Psoas muscle (tissue), 8 donors: Measurements from ENCODE around the gene SMO. TPM values are rescaled to one million over a fixed set of nuclear protein-coding genes. Genes with fewer than 3 reads are reported as not detected.

Source experiments
- ATAC-seq, 4 donors: fragments of 200-7000 bp; cut with Tn5 transposase; one replicate each; pipeline ENCODE4 v1.9.1; 2020; ENCODE audit warnings: moderate library complexity in 3 of 4, mild to moderate bottlenecking in 2 of 4
- DNase-seq, 2 donors: peaks; one replicate each; pipeline ENCODE4 v3.0.0-alpha.2; 2020
- H3K27ac ChIP-seq: fragments of 200-600 bp; one replicate; pipeline ENCODE4 v1.8.0; 2022
- H3K27me3 ChIP-seq, 3 donors: fragments of 200-600 bp in 1 of 3; one replicate each; pipeline versions ENCODE4 v1.6.1 to v1.8.0; 2013 to 2022; ENCODE audit warnings: low read length in 2 of 3, mild to moderate bottlenecking in 2 of 3, moderate library complexity in 1 of 3; ENCODE audit not compliant: insufficient read depth in 3 of 3
- H3K36me3 ChIP-seq, 2 donors: fragments of 200-600 bp in 1 of 2; one replicate each; pipeline versions ENCODE4 v1.6.1 to v1.8.0; 2013 to 2022; ENCODE audit warnings: low read depth in 1 of 2, mild to moderate bottlenecking in 1 of 2, moderate library complexity in 1 of 2; ENCODE audit not compliant: insufficient read depth in 1 of 2
- H3K4me1 ChIP-seq: fragments of 200-600 bp; one replicate; pipeline ENCODE4 v1.8.0; 2022
- H3K4me3 ChIP-seq: fragments of 200-600 bp; one replicate; pipeline ENCODE4 v1.8.0; 2022; ENCODE audit warnings: mild to moderate bottlenecking
- H3K9me3 ChIP-seq: fragments of 200-600 bp; one replicate; pipeline ENCODE4 v1.8.0; 2022
- CTCF ChIP-seq: fragments of 200-600 bp; IDR thresholded peaks from one replicate; pipeline ENCODE4 v1.8.0; 2022; ENCODE audit warnings: antibody characterized with exemption
- WGBS, 3 donors: extraction: QIAGEN DNeasy Blood & Tissue Kit; methylation state at CpG; one replicate each; pipeline versions ENCODE4 v1.1.6 to v1.1.7; 2013; 5-methylcytosine and 5-hydroxymethylcytosine counted together
- intact Hi-C, 2 donors: fragments of 100-400 bp; cut with DNase I; formaldehyde crosslinking; loops; one replicate each; pipeline versions ENCODE4 v1.11.0 to v1.14.2; 2022
- polyA plus RNA-seq, 3 donors: library from polyadenylated mRNA; stranded (reverse); fragments of 200-250 nt; gene quantifications; one replicate each; pipeline ENCODE4 v1.2.3, GENCODE V29; 2013
- total RNA-seq, 4 donors: library from RNA; stranded (reverse); fragmentation: NEBNext Ultra II Directional in 2 of 4; extraction: Animal tissue kit (Norgen Biotek cat#: 25700) in 2 of 4; gene quantifications; one replicate each; pipeline versions ENCODE4 v1.2.1 to v1.2.4, GENCODE V29; 2021 to 2023
- donor health status: healthy with polysubstance abuse.
- donor health status: DM: no; HTN: no; CAD: no; lungs with moderate emphysema.
- donor health status: Bipolar disorder and iron deficiency.
- donor health status: healthy.
- donor health status: DM: yes; HTN: yes; CAD: no.
- donor health status: DM: no; HTN: no; CAD: no.
- donor health status: DM: no; HTN: no; CAD: no.
- donor health status: DM: yes; HTN: yes; CAD: no.

SMO gene
- total and polyA plus RNA-seq, 7 donors = 0.52 to 6.0 (median 1.4) TPM

DNA sequence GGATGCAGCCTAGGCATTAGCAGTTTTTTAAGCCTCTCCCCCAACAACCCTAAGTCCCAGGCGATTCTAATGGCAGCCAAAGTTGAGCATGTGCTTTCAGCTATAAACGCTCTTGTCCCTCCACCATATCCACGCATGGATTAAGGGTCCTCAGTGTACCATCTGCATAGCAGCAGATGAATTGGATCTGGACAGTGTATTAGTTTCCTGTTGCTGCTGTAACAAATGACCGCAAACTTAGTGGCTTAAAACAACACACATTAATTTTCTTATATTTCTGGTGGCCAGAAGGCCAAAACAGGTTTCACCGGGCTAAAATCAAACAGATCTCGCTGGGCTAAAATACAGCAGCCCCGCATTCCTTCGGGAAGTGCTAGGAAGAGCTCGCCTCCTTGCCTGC lies 30.8 kb upstream of the SMO start:
- Histone ChIP-seq H3K36me3 (no peaks in the 10 kb centered on the region), H3K9me3 (no peaks in the 10 kb centered on the region), H3K4me1 (no peaks in the 10 kb centered on the region), H3K27me3 (no peaks in the 10 kb centered on the region), H3K4me3 (no peak overlapping the region), H3K27ac (no peak overlapping the region)
- 92 to 94% (median 94%) methylated on average over 9 of the region's 9 CpGs for WGBS, 3 donors
- no peak for ATAC-seq
- no peak for TF ChIP-seq CTCF
- intact Hi-C loops = no loop called here
- DNase-seq = no peak

- H3K27me3 ChIP-seq = no peaks in the 10 kb centered on the region
- DNase-seq (no peak), ATAC-seq (no peak)
- no peaks in the 10 kb centered on the region for H3K36me3 ChIP-seq
- intact Hi-C loops = no loop called here
- H3K4me3 ChIP-seq = no peak overlapping the region
- no peak overlapping the region for H3K27ac ChIP-seq
- H3K9me3 ChIP-seq = no peaks in the 10 kb centered on the region
- H3K4me1 ChIP-seq = no peaks in the 10 kb centered on the region
- TF ChIP-seq CTCF = no peak
- 69 to 72% (median 71%) methylated on average over 3 of the region's 3 CpGs for WGBS, 3 donors
Measured at GRCh38 chr7:129159539-129159938, 28.9 kb upstream of the SMO start.

DNA sequence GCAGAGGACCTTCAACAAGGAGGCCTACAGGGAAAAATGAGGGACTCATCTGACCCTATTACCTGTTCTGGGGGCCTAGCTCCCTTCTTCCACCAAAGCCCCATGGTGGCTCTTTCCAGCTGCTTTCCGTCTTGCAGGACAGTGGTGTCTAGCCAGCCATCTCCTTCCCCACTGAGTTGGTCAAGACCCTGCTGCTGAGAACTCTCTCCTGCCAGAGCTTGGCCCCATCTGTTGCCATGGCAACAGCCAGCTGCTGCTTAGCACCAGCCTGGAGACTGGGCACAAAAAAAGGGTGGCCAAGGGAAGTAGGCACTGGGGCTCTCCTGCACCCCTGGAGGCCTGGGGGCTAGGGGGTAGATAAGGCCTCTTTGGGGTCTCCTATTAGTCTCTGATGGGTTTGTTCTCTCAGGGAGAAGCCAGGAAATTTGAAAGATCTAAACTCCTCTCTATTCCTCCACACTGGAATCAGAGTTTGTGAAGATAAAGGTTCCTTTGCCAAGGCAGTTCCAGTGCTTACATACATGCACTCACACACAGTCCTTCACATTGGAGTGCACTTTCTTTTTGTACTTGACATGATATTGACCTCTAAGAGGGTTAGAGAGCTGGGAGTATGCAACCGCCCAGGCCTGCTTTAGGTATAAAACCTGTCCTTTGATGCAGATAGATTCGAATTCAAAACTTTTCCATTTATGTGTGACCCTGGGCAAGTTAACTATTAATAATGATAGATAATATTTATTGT lies 28.1 kb upstream of the SMO start:
- Histone ChIP-seq H3K4me1 (no peaks in the 10 kb centered on the region), H3K4me3 (no peak overlapping the region), H3K27me3 (no peaks in the 10 kb centered on the region), H3K36me3 (no peaks in the 10 kb centered on the region), H3K27ac (no peak overlapping the region), H3K9me3 (no peaks in the 10 kb centered on the region)
- ATAC-seq (no peak), DNase-seq (no peak)
- intact Hi-C loops = no loop called here
- 92 to 95% (median 93%) methylated on average over 3 of the region's 3 CpGs for whole genome bisulfite sequencing, 3 donors
- TF ChIP-seq CTCF = no peak

GRCh38 chr7:129161524-129162225 lies 26.8 kb upstream of the SMO start:
- H3K27me3 ChIP-seq = no peaks in the 10 kb centered on the region
- H3K27ac ChIP-seq = no peak overlapping the region
- H3K4me3 ChIP-seq = no peak overlapping the region
- H3K36me3 ChIP-seq = peaks cover 0 to 3% of the 10 kb centered on the region in 2 donors
- H3K9me3 ChIP-seq = no peaks in the 10 kb centered on the region
- WGBS, 3 donors = 87 to 95% (median 88%) methylated on average over 5 of the region's 5 CpGs
- no peak for DNase-seq
- TF ChIP-seq CTCF = no peak
- ATAC-seq = no peak
- intact Hi-C loops = no loop called here
- no peaks in the 10 kb centered on the region for H3K4me1 ChIP-seq
